HK-2 (cell line): Measurements from ENCODE around the gene DAPK1.

ENCODE experiments used
- DNase-seq: peaks from one replicate; pipeline ENCODE4 v3.0.0-alpha.2; 2018; ENCODE audit not compliant: unreplicated experiment

DAPK1 gene

GRCh38 chr9:87516926-87517290 lies 19.2 kb downstream of the DAPK1 start:
- no peak for DNase-seq

DNA sequence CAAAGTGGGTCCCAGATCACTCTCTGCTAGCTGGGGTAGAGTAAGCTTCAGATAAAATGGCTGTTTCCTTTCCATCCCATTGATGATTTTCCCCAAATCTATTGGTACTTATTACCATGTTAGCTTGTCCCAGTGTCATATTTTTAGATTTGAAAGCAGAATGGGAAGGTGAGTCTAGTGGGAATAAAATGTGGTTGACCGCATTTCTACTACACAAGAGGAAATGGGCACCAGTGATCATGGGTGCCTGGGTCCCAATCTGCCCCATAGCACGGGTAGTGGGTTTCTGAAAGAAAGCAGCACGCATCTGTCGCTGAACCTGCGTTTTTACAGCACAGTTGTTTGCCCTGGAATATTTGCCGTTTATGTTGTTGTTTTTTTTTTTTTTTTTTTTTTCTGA lies 20.1 kb downstream of the DAPK1 start:
- no peak for DNase-seq

GRCh38 chr9:87518702-87519335 lies 21.2 kb downstream of the DAPK1 start:
- no peak for DNase-seq

DNA sequence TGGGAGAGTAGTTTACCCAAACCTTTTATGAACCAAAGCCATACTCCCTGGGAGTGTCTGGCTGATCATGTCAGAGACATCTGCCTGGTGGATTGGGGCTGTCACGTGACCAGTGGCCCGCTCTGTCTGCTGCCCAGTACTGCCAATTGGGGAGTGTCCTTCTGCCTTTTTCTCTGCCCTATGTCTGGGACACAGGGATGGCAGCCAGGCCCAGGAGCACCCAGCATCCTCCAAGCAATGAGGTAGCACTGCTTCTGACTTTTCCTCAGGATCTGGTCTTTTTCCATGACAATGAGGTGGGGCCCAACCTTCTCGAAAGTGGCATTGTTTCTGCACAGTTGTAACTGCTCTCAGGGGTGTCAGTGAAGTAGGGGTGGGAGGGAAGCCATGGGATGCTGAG lies 21.8 kb downstream of the DAPK1 start:
- no peak for DNase-seq

DNA sequence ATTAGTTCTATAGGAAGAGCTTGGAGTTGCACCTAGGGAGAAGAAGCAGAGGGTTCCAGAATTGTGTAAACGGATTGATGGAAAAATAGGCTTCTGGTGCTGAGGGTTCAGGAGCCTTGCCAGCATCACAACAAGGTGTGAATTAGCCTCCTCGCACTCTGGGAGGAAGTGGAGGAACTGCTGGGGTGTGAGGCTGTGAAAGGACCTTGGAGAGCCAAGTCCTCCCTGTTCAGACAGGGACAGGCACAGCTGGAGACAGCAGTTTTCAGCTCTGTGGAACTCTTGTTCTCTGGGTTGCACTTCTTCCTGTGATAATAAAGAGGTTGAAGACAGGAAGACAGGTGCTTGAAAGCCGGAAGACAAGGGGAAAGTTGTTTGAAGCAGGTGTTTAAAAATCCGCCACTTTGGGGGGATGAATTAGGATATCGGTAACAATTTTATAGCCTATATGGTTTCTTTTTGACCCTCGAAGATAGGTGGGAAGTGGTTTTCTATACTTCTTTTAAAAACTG lies 22.6 kb downstream of the DAPK1 start:
- DNase-seq: no peak

DNA sequence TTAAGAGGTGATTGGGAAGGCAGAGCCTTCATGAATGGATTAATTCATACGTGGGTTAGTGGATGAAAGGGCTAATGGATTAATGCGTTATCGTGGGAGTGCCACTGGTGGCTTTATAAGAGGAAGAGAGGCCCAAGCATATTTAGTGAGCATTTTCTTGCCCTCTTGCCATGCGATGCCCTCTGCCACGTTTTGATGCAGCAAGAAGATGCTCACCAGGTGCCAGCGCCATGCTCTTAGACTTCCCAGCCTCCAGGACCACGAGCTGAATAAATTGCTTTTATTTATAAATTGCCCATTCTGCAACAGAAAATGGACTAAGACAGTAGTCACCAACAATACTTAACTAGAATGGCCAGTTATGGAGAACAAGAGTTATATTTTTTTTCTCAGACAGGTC lies 24.2 kb downstream of the DAPK1 start:
- DNase-seq: no peak

DNA sequence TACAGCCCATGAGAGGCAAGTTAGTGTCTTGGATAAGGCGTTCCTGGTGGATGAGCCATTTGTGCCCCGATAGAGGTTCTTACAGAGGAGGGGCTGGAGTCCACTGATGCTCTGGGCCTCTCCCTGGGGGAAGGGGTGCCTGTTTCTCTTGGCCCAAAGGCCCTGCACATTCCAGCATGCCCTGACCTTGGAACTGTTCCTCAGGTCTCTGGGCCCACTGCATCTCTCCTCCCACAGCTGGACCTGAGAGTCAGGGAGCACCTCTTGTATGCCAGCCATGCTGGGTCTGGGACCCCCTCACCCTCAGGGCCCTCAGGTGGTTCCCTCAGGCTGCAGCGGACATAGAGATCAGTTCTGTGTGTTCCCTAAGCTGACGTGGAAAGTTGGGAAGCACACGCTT lies 26.4 kb downstream of the DAPK1 start:
- no peak for DNase-seq

GRCh38 chr9:87525546-87526303 lies 28.1 kb downstream of the DAPK1 start:
- DNase-seq: no peak

DNA sequence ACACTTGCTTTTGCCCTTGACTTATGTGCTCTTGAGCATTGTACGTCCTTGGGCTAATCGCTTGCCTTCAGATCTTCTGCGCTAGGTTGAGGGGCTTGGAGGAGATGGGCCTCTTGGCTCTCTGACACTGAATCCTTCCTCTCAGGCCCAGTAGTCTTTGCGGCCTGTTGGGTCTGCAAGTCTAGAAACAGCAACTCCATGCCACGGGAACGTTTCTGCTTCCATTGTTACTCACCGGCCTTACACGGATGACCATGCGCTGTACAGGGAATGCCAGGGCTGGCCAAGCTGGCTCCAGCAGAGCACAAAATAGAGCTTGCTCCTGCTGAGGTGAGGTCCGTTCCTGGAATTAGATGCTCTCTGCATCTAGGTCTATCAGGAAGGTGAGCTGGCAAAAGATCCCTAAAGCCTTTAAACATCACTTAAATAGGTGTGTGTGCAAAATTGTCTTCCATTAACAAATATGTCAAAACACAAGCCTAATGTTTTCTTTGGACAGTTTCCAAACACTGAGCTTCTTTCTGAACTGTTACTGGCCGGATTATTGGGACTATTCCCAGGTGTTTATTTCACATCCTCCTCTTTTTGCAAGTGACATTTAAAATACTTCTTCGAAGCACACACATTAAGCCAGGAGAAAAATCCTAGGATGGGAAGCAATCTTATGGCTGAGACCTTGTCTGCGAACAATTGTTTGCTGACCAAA lies 29.7 kb downstream of the DAPK1 start:
- DNase-seq: no peak

GRCh38 chr9:87528969-87529368 lies 31.3 kb downstream of the DAPK1 start:
- DNase-seq: no peak

DNA sequence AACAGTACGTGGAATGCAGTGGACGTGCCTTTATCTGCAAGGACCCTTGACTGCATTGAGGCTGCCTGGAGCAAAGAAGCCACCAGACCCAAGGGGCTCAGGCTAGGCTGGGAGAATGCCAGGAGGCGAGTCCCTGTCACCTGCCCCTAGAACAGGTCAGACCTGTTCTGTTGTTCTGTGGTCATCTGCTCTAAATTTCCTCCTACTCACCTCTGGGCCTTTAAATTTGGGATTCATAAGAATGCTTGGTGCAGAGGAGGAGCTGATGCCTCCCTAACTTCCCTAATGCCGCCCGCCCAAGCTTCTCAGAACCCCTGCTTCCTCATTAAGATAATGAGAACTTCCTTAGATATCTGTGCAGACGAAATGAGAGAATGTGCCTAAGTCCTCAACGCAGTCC lies 32.0 kb downstream of the DAPK1 start:
- DNase-seq: no peak

GRCh38 chr9:87530716-87531115 lies 33.0 kb downstream of the DAPK1 start:
- DNase-seq: no peak

- no peak for DNase-seq
Measured at GRCh38 chr9:87531370-87532295, 34.0 kb downstream of the DAPK1 start.

DNA sequence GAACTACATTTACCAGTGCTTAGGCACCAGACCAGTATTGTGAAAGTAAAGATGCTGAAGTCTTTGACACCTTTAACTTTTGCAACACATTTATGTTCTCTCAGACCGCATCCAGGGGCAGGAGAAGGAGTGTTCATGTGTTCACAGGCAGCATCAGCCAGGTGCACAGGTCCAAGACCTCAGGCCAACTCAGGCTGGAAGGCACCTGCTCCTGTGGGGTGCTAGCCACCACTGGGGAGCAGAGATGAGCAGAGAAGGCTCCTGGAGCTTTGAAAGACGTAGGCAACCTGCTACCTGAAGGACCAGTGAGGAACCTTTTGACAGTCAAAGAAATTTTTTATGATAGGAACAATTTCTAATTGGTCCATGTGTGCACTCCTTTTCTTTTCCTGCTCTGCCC lies 35.6 kb downstream of the DAPK1 start:
- no peak for DNase-seq

DNA sequence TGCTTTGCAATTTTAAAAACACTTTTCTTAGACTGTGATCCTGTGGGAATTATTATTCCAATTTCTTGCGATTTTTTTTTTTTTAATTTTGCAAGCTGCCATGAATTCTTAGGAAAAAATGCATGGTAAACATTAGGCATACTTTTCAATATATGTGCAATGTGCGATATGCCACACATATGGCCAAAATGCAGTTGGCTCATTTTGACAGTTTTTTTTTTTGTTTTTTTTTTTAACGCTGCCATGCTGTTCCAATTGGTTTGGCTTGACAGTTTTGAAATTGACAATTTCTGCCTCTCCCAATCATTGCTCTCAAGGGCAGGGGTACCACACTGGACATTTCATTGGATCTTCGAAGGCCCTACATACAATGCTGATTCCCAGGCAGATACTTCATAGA lies 36.4 kb downstream of the DAPK1 start:
- DNase-seq: no peak

GRCh38 chr9:87534957-87535356 lies 37.3 kb downstream of the DAPK1 start:
- no peak for DNase-seq

DNA sequence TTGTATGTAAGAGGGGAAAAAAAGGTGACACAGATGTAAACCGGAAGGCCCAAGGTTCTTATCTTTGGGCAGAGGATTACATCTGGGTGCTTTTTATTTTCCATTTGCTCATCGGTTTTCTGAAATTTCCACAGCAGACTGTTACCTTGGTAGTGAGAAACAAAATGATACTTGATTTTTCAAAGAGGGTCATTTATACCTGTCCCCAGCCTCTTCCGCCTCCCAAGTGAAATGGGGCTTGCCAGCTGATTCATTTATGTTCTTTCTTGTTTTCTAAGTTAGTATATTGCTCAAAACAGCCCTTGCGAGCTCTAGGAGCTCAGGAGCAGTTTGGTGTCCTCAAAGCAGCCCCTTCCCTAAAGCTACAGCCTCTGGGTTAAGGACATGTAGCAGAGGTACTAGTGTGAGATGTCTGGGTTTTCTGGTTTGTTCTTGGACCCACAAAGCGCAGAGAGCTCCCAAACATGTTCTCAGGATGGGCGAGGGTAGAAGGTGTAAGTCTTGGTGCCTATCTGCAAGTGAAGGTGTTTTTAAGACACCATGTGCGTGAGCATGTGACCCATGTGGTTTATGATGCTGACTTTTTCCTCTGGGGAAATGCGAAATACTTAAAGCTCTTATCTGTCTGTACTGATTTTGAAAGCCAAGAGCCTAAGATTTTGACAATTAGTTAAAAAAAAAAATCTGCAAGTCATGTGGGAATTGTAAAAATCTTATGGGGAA lies 38.3 kb downstream of the DAPK1 start:
- DNase-seq: no peak

GRCh38 chr9:87537625-87538024 lies 40.0 kb downstream of the DAPK1 start:
- DNase-seq: no peak

DNA sequence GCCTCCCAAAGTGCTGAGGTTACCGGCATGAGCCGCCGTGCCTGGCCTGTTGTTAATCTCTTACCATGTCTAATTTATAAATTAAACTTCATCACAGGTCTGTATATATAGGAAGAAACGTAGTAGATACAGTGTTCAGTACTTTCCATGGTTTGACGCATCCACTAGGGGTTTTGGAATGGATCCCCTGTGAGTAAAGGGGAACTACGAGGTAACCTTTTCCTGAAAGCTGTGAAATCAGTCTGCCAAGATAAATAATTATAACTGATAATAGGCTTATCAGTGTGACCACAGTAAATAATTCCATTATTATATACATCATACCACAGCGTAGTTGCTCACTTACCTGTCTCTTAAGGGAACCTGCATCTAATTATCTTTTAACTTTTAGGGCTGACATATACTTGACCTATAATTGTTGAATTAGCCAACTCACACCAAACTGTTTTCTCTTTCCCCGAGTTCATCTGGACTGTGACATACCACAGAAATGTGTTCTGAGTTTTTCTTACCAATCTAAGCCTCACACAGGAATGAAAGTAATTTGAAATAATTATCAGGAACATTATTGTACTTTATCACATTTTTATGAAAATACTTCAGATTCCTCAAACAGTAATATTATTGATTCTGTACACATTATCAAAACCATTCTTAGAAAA lies 42.9 kb downstream of the DAPK1 start:
- no peak for DNase-seq

DNA sequence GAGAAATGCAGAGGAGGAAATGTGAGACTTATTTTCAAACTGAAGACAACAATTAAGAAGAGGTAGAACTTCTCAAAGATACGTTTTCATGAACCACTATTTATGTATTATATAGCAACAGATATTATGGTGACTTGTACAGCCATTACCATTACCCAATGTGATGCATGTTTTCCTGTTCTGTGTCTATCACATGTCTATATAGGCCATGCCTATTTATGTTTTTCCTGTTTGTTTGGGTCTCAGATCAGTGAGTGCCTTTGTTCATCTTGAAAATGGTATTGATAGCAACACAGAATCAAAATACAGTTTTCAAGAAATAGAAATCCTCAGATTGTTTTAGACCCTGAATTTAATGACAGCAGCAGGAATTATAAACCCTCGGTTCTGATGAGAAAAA lies 44.0 kb downstream of the DAPK1 start:
- no peak for DNase-seq

- DNase-seq: no peak
Measured at GRCh38 chr9:87542141-87542540, 44.5 kb downstream of the DAPK1 start.
